HCT116 (cell line): ENCODE data around the gene HPCAL4. TPM values are rescaled to one million over a fixed set of nuclear protein-coding genes. Genes with fewer than 3 reads are reported as not detected.

Experiments used
- ATAC-seq: fragments of 200-7000 bp; cut with Tn5 transposase; 2 replicates; pipeline ENCODE4 v1.9.1; 2020; ENCODE audit warnings: mild to moderate bottlenecking, moderate library complexity
- BruUV-seq: library from RNA; stranded (reverse); fragments of 400-500 nt; replicated peaks from 2 replicates; lab custom pipeline; 2021; lab: Mats Ljungman, UMichigan
- CTCF ChIA-PET: fragments of 300-600 bp; sonication (Branson Sonifier 250); formaldehyde crosslinking; loops from one replicate; lab custom pipeline; 2021; ENCODE audit warnings: antibody characterized with exemption; lab: Charles Lee
- POLR2A ChIA-PET: fragments of 300-600, 350-600 bp; sonication (Branson Sonifier 250); formaldehyde crosslinking; loops from one replicate; lab custom pipeline; 2021; ENCODE audit warnings: antibody characterized with exemption; lab: Charles Lee
- RAD21 ChIA-PET, 2 experiments: fragments of 300-600 bp; sonication (Branson Sonifier 250); formaldehyde crosslinking; loops; one replicate each; lab custom pipeline; 2023; ENCODE audit warnings: low total read pairs in 2 of 2; ENCODE audit not compliant: uncharacterized antibody in 2 of 2, unreplicated experiment in 2 of 2, low non-redundant PET in 1 of 2; lab: Charles Lee
- DNase-seq: peaks from one replicate; pipeline ENCODE4 v3.0.0-alpha.2; 2010; ENCODE audit warnings: low read depth, low spot score
- H2AFZ ChIP-seq: fragments of 200-600 bp; shearing (Covaris generic), sonication (generic); 2 replicates; pipeline ENCODE4 v1.6.1; 2017; ENCODE audit warnings: low read depth, mixed run types, mixed read lengths, antibody characterized with exemption, low read length; ENCODE audit not compliant: poor library complexity, severe bottlenecking
- H3K27ac ChIP-seq: 2 replicates; pipeline ENCODE4 v1.5.1; 2012; ENCODE audit warnings: low read depth, low read length
- H3K27me3 ChIP-seq: fragments of 200-600 bp; sonication (generic); 2 replicates; pipeline ENCODE4 v1.6.1; 2016; ENCODE audit warnings: mixed run types, low read length, mixed read lengths; ENCODE audit not compliant: insufficient read depth
- H3K36me3 ChIP-seq, 2 experiments: fragments of 200-500 bp in 1 of 2; fragments of 200-600 bp in 1 of 2; sonication (Bioruptor generic) in 1 of 2; sonication (generic) in 1 of 2; 2 replicates each; pipeline versions ENCODE4 v1.5.1 to v1.6.1; 2014 to 2016; ENCODE audit warnings: low read length in 2 of 2, inconsistent platforms in 1 of 2, mixed read lengths in 1 of 2, mixed run types in 1 of 2; ENCODE audit not compliant: insufficient read depth in 2 of 2, control insufficient read depth in 1 of 2
- H3K4me1 ChIP-seq, 2 experiments: fragments of 200-600 bp in 1 of 2; sonication (generic) in 1 of 2; 2 replicates each; pipeline versions ENCODE4 v1.5.1 to v1.6.1; 2012 to 2017; ENCODE audit warnings: low read length in 2 of 2, inconsistent platforms in 1 of 2, mild to moderate bottlenecking in 1 of 2, mixed read lengths in 1 of 2, mixed run types in 1 of 2, moderate library complexity in 1 of 2; ENCODE audit not compliant: insufficient read depth in 2 of 2, control insufficient read depth in 1 of 2
- H3K4me2 ChIP-seq: fragments of 200-600 bp; sonication (generic); 2 replicates; pipeline ENCODE4 v1.6.1; 2017; ENCODE audit warnings: mixed run types, low read length, mixed read lengths
- H3K4me3 ChIP-seq, 2 experiments: fragments of 200-600 bp in 1 of 2; sonication (generic) in 1 of 2; replicated peaks in 1 of 2; 2 replicates each; pipeline ENCODE4 v1.5.1; 2011 to 2016; ENCODE audit warnings: low read length in 2 of 2, control low read depth in 1 of 2, low read depth in 1 of 2, mild to moderate bottlenecking in 1 of 2, mixed read lengths in 1 of 2, mixed run types in 1 of 2
- H3K79me2 ChIP-seq: fragments of 200-600 bp; sonication (generic); 2 replicates; pipeline ENCODE4 v1.6.1; 2017; ENCODE audit warnings: mild to moderate bottlenecking, mixed run types, low read length, moderate library complexity, mixed read lengths; ENCODE audit not compliant: insufficient read depth
- H3K9ac ChIP-seq: fragments of 200-600 bp; sonication (generic); 2 replicates; pipeline ENCODE4 v1.6.1; 2016; ENCODE audit warnings: low read length, mixed read lengths
- H3K9me2 ChIP-seq: fragments of 200-600 bp; sonication (generic), shearing (Covaris generic); 2 replicates; pipeline ENCODE4 v1.6.1; 2017; ENCODE audit warnings: mixed run types, mild to moderate bottlenecking, moderate library complexity; ENCODE audit not compliant: insufficient read depth
- H3K9me3 ChIP-seq, 2 experiments: fragments of 200-500 bp in 1 of 2; fragments of 200-600 bp in 1 of 2; sonication (Bioruptor generic) in 1 of 2; sonication (generic) in 1 of 2; 2 replicates each; pipeline ENCODE4 v1.6.1; 2014 to 2017; ENCODE audit warnings: low read length in 2 of 2, mixed read lengths in 2 of 2, inconsistent platforms in 1 of 2, low read depth in 1 of 2, mild to moderate bottlenecking in 1 of 2, mixed run types in 1 of 2, moderate library complexity in 1 of 2; ENCODE audit not compliant: control insufficient read depth in 1 of 2, insufficient read depth in 1 of 2
- H4K20me1 ChIP-seq: fragments of 200-600 bp; sonication (generic), shearing (Covaris generic); 2 replicates; pipeline ENCODE4 v1.6.1; 2017; ENCODE audit warnings: mixed run types, mild to moderate bottlenecking, moderate library complexity; ENCODE audit not compliant: insufficient read depth
- CEBPB ChIP-seq: IDR thresholded peaks from 2 replicates; pipeline ENCODE4 v1.6.1; 2012; ENCODE audit warnings: low read depth
- EGR1 ChIP-seq: IDR thresholded peaks from 2 replicates; pipeline ENCODE4 v1.6.1; 2012; ENCODE audit warnings: low read depth
- ELF1 ChIP-seq: IDR thresholded peaks from 2 replicates; pipeline ENCODE4 v1.6.1; 2012; ENCODE audit warnings: low read depth, borderline replicate concordance
- FOSL1 ChIP-seq: IDR thresholded peaks from 2 replicates; pipeline ENCODE4 v1.6.1; 2012; ENCODE audit warnings: low read depth
- POLR2AphosphoS5 ChIP-seq: IDR thresholded peaks from 2 replicates; pipeline ENCODE4 v1.6.1; 2011; ENCODE audit warnings: mild to moderate bottlenecking, low read depth, low read length, moderate library complexity
- REST ChIP-seq: IDR thresholded peaks from 2 replicates; pipeline ENCODE4 v1.6.1; 2012; ENCODE audit warnings: low read depth
- SIN3A ChIP-seq: IDR thresholded peaks from 2 replicates; pipeline ENCODE4 v1.6.1; 2012; ENCODE audit warnings: low read depth
- YY1 ChIP-seq: IDR thresholded peaks from 2 replicates; pipeline ENCODE4 v1.6.1; 2011; ENCODE audit warnings: low read length, low read depth, moderate library complexity, mild to moderate bottlenecking; ENCODE audit not compliant: insufficient replicate concordance; ENCODE audit errors: extremely low read depth
- intact Hi-C: fragments of 100-400 bp; cut with micrococcal nuclease; formaldehyde crosslinking; loops from 2 replicates; pipeline ENCODE4 v1.10.0; 2022
- total RNA-seq: library from RNA; stranded (reverse); gene quantifications from one replicate; pipeline ENCODE4 v1.2.1, GENCODE V29; 2021; ENCODE audit not compliant: unreplicated experiment
- TF ChIP-seq, protein P1 (sequence below): IDR thresholded peaks from 2 replicates; pipeline ENCODE4 v1.6.1; 2011; ENCODE audit warnings: mild to moderate bottlenecking, low read length, moderate library complexity; ENCODE audit not compliant: insufficient replicate concordance; ENCODE audit errors: extremely low read depth

Gene HPCAL4
- total RNA-seq, 1 experiment from 2014 or later, result 5.2 TPM

- Histone ChIP-seq H2AFZ (no peak overlapping the region), H3K79me2 (no peaks in the 10 kb centered on the region)
- no peak for TF ChIP-seq EGR1
- TF ChIP-seq REST, result no peak
- TF ChIP-seq, protein P1, sequence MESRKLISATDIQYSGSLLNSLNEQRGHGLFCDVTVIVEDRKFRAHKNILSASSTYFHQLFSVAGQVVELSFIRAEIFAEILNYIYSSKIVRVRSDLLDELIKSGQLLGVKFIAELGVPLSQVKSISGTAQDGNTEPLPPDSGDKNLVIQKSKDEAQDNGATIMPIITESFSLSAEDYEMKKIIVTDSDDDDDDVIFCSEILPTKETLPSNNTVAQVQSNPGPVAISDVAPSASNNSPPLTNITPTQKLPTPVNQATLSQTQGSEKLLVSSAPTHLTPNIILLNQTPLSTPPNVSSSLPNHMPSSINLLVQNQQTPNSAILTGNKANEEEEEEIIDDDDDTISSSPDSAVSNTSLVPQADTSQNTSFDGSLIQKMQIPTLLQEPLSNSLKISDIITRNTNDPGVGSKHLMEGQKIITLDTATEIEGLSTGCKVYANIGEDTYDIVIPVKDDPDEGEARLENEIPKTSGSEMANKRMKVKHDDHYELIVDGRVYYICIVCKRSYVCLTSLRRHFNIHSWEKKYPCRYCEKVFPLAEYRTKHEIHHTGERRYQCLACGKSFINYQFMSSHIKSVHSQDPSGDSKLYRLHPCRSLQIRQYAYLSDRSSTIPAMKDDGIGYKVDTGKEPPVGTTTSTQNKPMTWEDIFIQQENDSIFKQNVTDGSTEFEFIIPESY, result no peak
- no peak for TF ChIP-seq FOSL1
- TF ChIP-seq SIN3A, result no peak
- no peak for TF ChIP-seq CEBPB
- TF ChIP-seq POLR2AphosphoS5, result no peak
- TF ChIP-seq ELF1, result no peak
- TF ChIP-seq YY1, result no peak
- TF ChIP-seq, all 23 proteins: peak for 0
- BruUV-seq, result no TSS peak
- intact Hi-C loops, result no loop called here
- ChIA-PET POLR2A (no interaction called here), RAD21 (no interaction called here), CTCF (no interaction called here)
- Histone ChIP-seq H3K9me2 (no peaks in the 10 kb centered on the region), H3K9me3 (no peaks in the 10 kb centered on the region), H3K4me3 (no peak overlapping the region), H3K4me1 (peaks cover 8 to 17% of the 10 kb centered on the region in 2 experiments), H3K4me2 (no peak overlapping the region), H3K27ac (no peak overlapping the region), H3K27me3 (no peaks in the 10 kb centered on the region), H3K36me3 (no peaks in the 10 kb centered on the region), H4K20me1 (no peaks in the 10 kb centered on the region), H3K9ac (no peak overlapping the region)
- DNase-seq, result no peak
- ATAC-seq, result no peak
Measured at GRCh38 chr1:39637361-39637760, 53.9 kb downstream of the HPCAL4 start.
